HG03571 (cell line): Measurements from ENCODE around the gene DISC1.
"Not testable (repeated sequence)": the region's sequence is repeated elsewhere in the genome, so short reads cannot be mapped to it uniquely, and the experiment has no call there.

Source experiments
- ATAC-seq: cut with Tn5 transposase; IDR thresholded peaks from one replicate; pipeline ENCODE4 v1.9.1; 2021; ENCODE audit not compliant: unreplicated experiment

The DISC1 gene

DNA sequence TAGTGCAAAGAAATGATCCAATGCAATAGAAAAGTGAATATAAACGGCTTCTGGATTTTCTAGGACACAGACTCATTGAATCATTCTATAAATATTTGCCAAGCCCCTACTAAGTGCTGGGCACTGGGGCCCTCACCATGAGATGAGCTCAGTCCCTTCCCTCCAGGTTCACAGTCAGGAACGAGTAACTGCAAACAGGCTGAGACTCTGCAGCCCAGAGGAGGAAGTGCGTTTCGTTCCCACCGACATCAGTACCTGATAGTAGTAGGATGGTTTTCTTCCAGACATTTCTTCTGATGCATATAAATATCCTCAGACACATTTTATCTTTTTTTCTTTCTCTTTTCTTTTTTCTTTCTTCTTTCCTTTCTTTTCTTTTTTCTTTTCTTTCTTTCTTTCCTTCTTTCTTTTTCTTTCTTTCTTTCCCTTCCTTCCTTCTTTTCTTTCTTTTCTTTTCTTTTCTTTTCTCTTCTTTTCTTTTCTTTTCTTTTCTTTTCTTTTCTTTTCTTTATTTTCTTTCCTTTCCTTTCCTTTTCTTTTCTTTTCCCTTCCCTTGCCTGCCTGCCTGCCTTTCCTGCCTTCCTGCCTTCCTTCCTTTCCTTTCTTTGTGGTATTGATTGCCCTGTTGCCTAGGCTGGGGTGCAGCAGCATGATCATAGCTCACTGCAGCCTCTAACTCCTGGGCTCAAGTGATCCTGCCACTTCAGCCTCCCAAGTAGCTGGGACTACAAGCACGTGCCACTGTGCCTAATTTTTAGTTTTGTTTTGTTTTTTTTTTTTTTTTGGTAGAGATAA is 135.4 kb downstream of the DISC1 start:
- ATAC-seq, result no peak

DNA sequence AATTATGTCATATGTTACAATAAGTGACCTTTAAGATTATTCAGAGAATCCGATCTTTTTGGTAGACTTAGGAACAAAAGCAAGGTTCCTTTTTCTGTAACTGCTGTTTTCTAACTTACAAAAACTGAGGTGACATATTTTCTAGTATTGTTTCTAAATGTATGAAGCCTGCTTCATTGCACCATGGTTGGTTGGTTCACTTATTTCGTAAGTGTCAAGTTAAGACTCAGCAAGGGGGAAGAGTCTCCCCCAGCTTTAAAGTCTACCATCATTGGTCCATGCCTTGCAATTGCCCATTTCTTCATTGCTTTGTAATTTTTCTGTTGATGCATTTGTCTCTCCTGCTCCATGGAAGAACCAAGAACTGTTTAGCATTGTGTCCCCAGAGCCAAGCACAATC is 136.9 kb downstream of the DISC1 start:
- ATAC-seq, result no peak

DNA sequence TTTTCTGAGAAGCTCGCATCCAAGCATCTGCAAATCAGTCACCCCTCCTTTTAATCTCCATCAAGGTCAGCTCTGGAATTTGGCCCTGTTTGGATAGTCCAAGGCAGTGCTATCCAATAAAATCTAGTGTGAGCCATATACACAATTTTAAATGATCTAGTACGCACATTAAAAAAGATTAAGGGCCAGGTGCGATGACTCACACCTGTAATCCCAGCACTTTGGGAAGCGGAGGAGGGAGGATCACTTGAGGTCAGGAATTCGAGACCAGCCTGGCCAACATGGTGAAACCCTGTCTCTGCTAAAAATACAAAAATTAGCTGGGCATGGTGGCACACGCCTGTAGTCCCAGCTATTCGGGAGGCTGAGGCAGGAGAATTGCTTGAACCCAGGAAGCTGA is 139.2 kb downstream of the DISC1 start:
- ATAC-seq, result not testable (repeated sequence)

DNA sequence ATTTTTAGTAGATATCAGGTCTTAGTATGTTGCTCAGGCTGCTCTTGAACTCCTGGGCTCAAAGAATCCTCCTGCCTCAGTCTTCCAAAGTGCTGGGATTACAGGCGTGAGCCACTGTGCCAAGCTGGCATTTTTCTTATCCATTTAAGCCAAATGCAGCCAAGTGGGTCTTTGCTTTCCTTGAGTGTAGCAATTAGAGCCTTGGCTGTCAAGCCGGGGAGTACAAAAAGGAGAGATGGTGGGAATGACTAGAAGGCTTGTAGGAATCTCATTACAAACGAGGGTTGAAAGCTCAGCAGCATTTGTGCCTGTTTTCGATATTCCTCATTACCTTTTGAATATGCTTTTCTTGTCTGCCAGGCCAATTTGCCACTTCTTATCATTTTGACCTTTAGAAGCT is 140.9 kb downstream of the DISC1 start:
- no peak for ATAC-seq

DNA sequence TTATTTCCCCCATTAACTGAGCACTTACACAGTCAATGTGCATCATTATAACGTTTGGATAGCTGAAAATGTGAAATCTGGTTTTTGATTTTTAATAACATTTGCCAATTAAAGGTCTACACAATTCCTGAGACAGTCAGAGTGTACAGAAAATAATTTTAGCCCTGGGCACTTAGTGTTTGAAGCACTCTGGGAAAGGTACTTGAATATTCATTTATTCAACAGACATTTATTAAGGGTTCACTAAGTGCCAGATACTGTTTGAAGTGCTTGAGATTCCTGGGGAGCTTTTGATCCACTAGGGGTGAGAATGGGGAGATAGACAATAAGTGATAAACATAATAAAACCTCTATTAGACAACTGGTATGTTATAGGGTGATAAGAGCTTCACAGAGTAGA is 141.8 kb downstream of the DISC1 start:
- ATAC-seq, result no peak

DNA sequence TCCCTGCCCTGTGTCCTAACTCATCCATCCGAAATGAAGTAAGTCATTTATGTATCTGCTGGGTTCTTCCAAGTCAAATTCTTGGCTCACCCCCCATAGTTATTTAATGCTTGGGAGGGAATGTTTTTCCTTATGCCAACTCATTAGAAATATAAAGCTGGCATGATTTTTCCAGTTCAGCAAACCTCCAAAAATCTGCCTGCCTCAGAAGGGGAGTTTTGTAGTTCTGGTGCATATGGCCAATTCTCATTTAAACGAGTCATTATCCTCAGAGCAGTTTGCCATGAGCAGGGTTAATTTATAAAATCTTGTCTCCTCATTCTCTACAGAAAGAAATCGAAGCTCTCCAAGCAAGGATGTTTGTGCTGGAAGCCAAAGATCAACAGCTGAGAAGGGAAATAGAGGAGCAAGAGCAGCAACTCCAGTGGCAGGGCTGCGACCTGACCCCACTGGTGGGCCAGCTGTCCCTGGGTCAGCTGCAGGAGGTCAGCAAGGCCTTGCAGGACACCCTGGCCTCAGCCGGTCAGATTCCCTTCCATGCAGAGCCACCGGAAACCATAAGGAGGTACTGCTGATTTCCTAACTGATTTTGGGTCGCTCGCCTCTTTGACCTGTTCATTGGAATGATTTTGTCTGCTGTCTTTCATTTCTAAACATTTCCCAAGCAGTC is 144.1 kb downstream of the DISC1 start:
- no peak for ATAC-seq

DNA sequence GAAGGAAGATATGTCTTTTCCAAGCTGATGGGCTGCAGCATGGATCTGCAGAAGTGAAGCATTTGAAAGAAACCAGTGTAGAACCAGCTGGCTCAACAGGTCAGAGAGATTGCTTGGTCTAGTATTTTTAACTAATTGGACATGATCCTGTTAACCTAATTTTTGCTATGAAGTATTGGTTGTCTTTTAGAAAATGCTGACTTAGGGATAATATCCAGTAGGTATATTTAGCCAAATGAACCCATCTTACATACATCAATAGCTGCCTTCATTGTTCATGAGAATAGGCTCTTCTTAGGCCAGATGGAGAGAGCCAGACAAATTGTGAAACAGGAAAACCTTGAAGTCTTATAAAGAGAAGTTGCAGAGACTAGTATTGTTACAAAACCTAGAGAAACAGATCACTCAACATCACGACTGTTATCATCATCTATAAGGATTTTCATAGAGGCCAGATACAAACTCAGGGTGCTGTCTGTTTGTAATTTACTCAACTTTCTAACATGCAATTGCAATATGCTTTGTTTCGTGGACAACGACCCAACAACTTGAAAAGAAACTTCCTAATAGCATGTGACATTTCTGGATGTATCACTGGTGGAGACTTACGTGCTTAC is 148.2 kb downstream of the DISC1 start:
- ATAC-seq, result no peak

DNA sequence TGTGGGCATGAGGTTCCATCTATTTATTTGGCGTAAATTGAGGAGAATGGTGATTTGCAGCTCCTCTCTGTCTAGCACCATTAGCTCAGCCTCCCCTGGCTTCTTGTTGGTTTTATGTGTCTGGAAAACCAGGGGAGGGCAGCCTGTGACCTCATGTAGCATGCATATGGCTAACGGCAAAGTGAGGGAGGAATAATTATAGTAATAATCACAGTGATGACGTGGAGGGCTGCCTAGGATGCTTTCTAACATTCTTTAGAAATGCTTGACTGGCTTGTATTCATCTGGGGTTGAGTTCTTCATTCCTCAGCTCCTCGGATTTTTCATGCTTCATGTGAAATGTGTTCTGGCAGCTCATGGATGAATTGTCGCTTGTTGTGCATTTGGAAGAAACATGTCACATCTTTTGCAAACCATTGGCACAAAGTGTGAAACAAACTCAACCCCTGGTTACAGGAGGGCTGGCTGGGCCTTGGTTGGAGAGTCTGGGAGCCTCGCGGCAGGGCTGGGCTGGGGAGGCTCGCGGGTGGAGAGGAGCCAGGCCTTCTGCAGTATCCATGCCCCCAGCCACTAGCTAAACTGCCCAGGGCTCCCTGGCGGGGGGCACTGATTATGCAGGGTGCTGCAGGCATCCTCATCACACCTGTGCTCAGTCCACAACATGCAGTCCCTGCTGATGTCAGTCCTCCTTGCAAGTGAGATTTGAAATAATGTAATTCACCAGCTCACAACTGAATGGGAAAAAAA is 149.6 kb downstream of the DISC1 start:
- no peak for ATAC-seq

DNA sequence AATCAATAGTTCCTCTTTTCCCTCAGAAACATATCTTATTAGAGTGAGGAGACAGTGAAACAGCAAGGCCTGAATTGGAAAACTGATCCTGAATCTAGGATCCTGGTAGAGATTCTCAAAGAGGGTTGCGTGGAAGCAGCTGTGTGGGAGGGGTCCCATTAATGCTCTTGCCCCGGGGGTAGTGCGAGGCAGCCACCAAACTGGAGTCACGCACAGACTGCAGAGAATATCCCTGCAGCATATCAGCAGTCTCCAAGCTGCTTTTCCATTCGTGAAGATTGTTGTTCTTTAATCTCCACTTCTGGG is 150.1 kb downstream of the DISC1 start:
- no peak for ATAC-seq

DNA sequence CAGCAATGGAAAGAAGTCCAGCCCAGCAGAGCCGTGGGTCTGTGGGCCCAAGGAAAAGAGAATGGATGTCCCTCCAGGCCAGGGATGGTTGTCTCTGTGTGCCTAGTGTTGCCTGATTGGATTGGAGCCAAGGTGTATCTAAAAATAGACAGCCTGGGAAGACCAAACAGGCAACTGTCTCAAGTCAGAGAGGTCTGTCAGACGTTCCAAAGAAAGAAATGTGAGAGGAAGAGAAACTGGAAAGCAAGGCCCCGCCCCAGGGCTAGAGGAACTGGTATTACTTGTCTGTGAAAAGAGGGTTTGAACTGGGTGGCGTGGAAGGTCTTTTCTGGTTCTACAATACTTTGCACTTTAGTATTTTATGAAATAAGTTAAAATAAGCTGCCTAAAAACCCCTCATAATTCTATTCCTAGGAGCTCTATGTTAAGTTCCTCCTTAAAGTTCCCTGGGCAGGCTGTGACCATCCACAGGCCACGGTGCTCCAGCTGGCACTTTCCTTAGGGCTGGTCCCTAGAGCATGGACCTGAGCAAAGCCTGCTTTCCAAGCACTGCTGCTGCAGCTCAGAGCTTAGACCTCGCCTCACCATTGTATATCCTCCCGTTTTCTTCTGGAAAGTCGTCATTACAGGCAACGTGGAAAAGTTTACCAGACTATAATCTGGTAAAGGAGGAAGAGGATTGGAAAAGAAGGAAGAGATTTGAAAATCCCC is 151.6 kb downstream of the DISC1 start:
- no peak for ATAC-seq

DNA sequence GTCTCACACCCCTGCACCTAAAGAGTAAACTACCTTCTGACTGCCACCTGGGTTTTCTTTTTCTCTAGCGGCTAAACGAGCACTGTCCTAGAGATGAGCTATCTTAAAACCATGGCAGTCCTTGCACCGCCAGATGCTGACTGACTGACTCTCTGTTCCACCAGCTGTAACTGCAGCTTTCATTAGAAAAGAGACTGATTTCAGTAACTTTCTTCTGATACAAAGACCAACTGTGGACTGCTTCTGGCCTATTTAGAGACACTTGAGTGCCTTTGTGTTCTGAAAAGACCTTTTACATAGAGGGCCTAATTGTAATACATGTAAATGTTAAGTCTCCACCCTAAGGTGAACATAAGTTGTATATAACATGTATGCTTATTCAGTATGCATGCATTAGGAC is 152.5 kb downstream of the DISC1 start:
- ATAC-seq, result no peak

DNA sequence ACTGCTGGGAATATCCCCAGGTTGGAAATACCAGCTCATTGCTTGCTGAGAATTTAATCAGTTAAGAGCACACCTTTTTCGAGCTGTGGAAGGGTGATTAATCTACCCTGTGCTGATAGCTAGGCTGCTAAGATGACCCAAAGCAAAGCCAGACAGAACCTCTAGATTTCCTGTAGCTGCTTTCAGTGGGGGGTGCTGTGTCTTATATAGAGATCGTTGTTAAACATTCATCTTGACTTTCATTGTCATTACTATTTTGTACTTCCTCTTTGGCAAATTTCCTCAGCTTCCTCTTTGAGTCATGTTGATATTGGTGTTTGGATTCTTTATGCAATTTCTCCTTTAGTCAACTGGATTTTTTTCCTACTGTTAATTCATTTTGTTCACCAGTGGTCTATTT is 155.3 kb downstream of the DISC1 start:
- ATAC-seq, result no peak

DNA sequence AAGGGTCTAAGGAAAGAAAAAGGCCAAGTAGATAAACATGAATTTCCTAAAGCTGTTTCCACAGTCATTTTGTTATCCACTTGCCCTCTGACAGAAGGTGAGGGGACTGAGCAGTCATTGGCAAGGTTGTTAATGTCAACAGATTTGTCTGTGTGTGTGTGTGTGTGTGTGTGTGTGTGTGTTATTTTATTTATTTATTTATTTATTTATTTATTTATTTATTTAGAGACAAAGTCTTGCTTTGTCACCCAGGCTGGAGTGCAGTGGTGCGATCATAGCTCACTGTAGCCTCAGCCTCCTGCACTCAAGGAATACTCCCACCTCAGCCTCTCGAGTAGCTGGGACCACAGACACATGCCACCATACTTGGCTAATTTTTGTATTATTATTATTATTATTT is 158.5 kb downstream of the DISC1 start:
- not testable (repeated sequence) for ATAC-seq

DNA sequence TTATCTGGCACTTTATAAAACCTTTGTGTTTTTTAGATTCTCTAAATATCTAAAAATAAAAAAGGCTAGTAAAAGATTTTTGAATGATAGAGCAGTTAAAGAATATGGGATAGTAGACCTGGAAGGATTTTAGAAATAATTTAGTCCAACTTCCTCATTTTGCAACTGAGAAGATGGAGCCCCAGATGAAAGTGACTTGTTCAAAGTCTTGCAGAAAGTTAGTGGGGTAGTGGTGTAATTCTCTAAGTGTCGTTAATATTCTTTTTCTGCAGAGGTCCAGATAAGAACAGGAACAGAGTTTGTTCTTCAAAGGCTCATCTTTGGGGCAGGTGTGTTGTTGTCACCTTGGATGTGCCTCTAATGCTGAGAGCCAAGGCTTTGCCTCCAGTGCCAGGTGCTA is 159.5 kb downstream of the DISC1 start:
- ATAC-seq, result no peak

DNA sequence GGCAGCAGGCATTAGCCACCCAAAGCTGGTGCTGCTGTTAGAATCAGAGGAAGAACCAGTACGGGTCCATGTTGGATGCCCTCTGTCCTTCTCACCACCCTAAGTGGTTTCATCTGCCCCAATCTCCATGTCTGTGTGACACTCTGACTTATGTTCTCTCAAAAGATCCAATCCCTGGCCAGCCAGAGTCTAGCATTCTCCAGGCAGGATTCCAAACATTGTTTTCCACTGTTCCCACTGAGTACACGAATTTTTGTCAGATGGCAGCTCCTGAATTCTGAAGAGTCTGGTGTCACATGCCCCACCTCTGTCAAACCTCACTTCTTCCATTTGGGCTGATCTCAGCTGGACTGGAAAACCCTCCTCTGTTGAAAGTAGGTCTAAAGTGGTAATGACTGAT is 166.0 kb downstream of the DISC1 start:
- no peak for ATAC-seq

DNA sequence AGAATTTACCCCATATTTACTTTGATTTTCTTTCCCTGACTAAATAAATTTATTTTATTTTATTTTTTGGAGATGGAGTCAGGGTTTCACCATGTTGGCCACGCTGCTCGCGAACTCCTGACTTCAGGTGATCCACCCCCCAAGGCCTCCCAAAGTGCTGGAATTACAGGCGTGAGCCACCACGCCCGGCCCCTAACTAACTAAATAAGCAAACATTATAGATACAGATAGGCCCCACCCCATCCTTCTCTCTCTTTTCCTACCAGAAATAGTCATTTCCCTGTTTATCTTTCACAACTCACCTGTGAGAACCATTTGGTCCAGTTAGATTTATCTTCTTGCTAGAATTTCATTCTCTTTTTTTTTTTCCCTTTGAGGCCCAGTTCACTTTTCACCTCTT is 167.3 kb downstream of the DISC1 start:
- no peak for ATAC-seq

DNA sequence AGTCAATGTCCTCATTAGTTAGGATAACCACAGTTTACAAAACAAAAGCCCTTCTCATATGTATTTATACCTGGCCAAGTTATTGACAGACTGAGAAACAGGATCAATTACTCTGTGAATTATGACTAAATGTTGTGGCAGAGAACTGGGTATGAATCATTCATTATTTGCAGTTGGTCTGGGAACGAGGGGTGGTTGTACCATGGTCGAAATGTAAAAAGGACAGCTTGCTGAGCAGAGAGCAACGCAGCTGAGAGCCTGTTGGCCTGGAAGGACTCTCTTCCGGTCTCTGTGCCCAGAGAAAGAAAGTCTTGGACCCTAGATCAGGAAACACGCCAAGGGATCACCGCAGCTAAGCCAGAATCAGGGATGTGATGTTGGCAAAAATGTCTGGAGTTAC is 169.6 kb downstream of the DISC1 start:
- ATAC-seq, result no peak

DNA sequence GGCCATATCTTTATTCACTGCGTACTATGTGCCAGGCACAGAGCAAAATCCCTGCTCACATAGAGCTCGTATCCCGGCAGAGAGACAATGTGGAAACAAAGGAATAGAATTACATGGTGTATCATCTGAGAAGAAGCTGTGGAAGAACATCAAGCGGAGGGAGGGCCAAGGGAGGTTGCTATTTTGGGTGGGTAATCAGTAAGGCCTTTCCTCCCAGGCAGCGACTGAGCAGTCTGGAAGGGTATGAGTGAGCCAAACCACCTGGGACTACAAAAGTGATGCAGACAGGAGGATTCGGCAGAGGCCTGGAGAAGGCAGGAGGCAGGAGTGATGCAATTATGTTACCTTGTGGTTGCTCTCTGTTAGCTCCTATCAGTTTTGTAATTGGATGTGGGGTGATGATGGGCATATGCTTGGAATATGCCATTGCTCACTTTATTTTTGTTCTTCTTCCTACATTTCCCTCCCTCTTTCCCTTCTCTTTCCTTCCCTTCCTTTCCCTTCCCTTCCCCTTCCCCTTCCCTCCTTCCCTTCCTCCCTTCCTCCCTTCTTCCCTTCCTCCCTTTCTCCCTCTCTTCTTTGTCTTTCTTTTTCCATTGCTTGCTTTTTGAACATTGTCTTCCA is 172.9 kb downstream of the DISC1 start:
- ATAC-seq, result no peak

DNA sequence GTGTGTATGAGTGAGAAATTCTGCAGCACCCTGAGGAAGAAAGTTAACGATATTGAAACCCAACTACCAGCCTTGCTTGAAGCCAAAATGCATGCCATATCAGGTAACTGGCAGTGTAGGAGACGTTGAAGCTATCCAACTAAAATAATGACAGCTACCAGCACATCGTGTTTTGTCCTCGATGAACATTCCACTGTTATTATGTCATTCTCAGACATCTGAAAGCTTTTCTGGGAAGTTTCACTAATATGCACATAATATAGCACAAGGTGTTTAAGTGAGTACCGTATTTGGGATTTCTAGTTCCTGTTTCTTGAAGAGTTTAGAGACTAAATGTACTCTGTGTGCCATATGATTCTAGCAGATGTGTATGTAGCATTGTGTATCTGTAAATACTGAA is 173.5 kb downstream of the DISC1 start:
- no peak for ATAC-seq

DNA sequence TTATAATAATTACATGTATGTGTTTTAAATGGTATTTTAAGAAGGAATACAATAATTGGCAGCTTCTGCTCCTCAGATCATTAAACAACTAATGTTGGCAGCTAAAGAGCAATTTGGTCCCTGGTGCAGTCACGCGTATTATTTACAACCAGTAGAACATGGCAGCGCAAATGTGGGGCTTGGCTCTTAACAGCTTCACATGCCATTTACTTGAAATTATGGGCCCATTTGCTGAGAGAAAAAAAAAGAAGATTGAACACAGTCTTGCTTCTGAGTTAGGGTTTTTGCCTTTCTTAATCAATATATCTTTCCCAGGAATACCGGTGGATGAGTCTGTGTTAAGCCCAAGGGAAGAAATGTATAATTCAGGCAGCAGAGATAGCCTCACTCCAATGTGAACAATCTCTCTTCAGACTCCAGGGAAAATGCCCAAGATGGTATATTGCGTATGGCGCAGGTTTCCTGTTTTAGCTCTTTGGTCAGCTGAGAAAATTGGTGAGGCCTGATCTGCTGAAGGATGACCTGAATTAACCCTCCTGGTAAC is 174.5 kb downstream of the DISC1 start:
- no peak for ATAC-seq
